ENCODE measurements around the gene HSDL1.

Gene HSDL1

GRCh38 chr16:84144859-84145639, at the start of gene HSDL1, which contains the start of gene DNAAF1:
Gene HSDL1, minus strand, starts transcription at chr16:84145177. Its CDS starts 13,856 bp downstream, at chr16:84131321.
Gene DNAAF1, plus strand, starts transcription at chr16:84145308. Its CDS starts 133 bp downstream, at chr16:84145441.
- H3K4me2 ChIP-seq = peak within 1 kb of the TSS; percentile 93 to 100 (median 97)
- H3K4me1 ChIP-seq = peaks cover 4 to 24% (median 11%) of the 10 kb centered on the region in 10 experiments; a peak in 16 of 20 replicates
- H3K27ac ChIP-seq = peak within 1 kb of the TSS; percentile 53 to 86 (median 71); a peak in 21 of 22 replicates
- no peak for TF ChIP-seq Cebpa-rat (IDR thresholded peaks at IDR 0.05)
- H3K36me3 ChIP-seq = no peaks in the 10 kb centered on the region
- H3K4me3 ChIP-seq = peak within 1 kb of the TSS; percentile 70 to 92 (median 81)
- H3K9ac ChIP-seq = peak within 1 kb of the TSS; percentile 77 to 86 (median 84)
- peaks cover 6 to 31% (median 20%) of the 10 kb centered on the region in 11 experiments; a peak in 17 of 22 replicates for H4K20me1 ChIP-seq
- H3K27me3 ChIP-seq = no peaks in the 10 kb centered on the region
- no peaks in the 10 kb centered on the region for H3K9me3 ChIP-seq (replicated peaks in 1 of 11)

- peaks cover 24 to 59% (median 55%) of the 10 kb centered on the region in 10 experiments for H3K4me1 ChIP-seq
- H3K36me3 ChIP-seq = no peaks in the 10 kb centered on the region
- H3K4me2 ChIP-seq = peak overlapping the region; percentile 80 to 95 (median 93)
- no peaks in the 10 kb centered on the region for H4K20me1 ChIP-seq
- no peaks in the 10 kb centered on the region for H3K9me3 ChIP-seq (replicated peaks in 1 of 11)
- H3K27ac ChIP-seq = peak overlapping the region in 9 of 11 experiments; percentile 3 to 69 (median 51); a peak in 13 of 22 replicates
- peak overlapping the region in 8 of 11 experiments; percentile 2 to 66 (median 46); a peak in 9 of 22 replicates for H3K9ac ChIP-seq
- H3K4me3 ChIP-seq = peak overlapping the region in 7 of 10 experiments; percentile 24 to 55 (median 42); a peak in 12 of 20 replicates
- H3K27me3 ChIP-seq = no peaks in the 10 kb centered on the region
- TF ChIP-seq Cebpa-rat (IDR thresholded peaks at IDR 0.05) = no peak
Observed at GRCh38 chr16:84194018-84194417, 49.0 kb upstream of the HSDL1 start.

- no peak for TF ChIP-seq Cebpa-rat (IDR thresholded peaks at IDR 0.05)
- Histone ChIP-seq H3K27me3 (no peaks in the 10 kb centered on the region), H4K20me1 (no peaks in the 10 kb centered on the region), H3K36me3 (no peaks in the 10 kb centered on the region), H3K9ac (0 out of 22 replicates have a peak overlapping the region, but pooled peaks of 2 of the 11 experiments have one; percentile 2 to 62), H3K9me3 (replicated peaks in 1 of 11) (no peaks in the 10 kb centered on the region), H3K4me1 (peaks cover 19 to 54% (median 50%) of the 10 kb centered on the region in 10 experiments), H3K27ac (peak overlapping the region in 2 of 11 experiments; percentile 61 to 69; a peak in 1 of 22 replicates), H3K4me2 (peak overlapping the region; percentile 80 to 95 (median 93); a peak in 18 of 22 replicates), H3K4me3 (no peak overlapping the region)
Observed at GRCh38 chr16:84193480-84193879, 48.5 kb upstream of the HSDL1 start.

GRCh38 chr16:84191466-84191865, 46.5 kb upstream of the HSDL1 start:
- no peaks in the 10 kb centered on the region for H3K9me3 ChIP-seq (replicated peaks in 1 of 11)
- TF ChIP-seq Cebpa-rat (IDR thresholded peaks at IDR 0.05) = no peak

GRCh38 chr16:84190731-84191388, 45.9 kb upstream of the HSDL1 start, which contains the start of gene ADAD2:
Gene ADAD2, plus strand, starts transcription at chr16:84191157. Its CDS starts 74 bp downstream, at chr16:84191231.
- no peak within 1 kb of the TSS for H3K4me3 ChIP-seq
- peaks cover 0 to 5% (median 0%) of the 10 kb centered on the region in 11 experiments; a peak in 5 of 22 replicates for H4K20me1 ChIP-seq
- no peak for TF ChIP-seq Cebpa-rat (IDR thresholded peaks at IDR 0.05)
- H3K27me3 ChIP-seq = no peaks in the 10 kb centered on the region
- H3K9ac ChIP-seq = no peak within 1 kb of the TSS
- no peak within 1 kb of the TSS for H3K27ac ChIP-seq
- H3K9me3 ChIP-seq (replicated peaks in 1 of 11) = no peaks in the 10 kb centered on the region
- H3K4me2 ChIP-seq = no peak within 1 kb of the TSS
- no peaks in the 10 kb centered on the region for H3K36me3 ChIP-seq
- peaks cover 21 to 36% (median 32%) of the 10 kb centered on the region in 10 experiments for H3K4me1 ChIP-seq

More at GRCh38 chr16:84191466-84191865, 46.5 kb upstream of the HSDL1 start:
- no peak overlapping the region for H3K4me3 ChIP-seq
- H4K20me1 ChIP-seq = no peaks in the 10 kb centered on the region
- H3K4me2 ChIP-seq = no peak overlapping the region
- peaks cover 18 to 38% (median 34%) of the 10 kb centered on the region in 10 experiments for H3K4me1 ChIP-seq
- no peak overlapping the region for H3K27ac ChIP-seq
- H3K9ac ChIP-seq = no peak overlapping the region
- H3K36me3 ChIP-seq = no peaks in the 10 kb centered on the region
- H3K27me3 ChIP-seq = no peaks in the 10 kb centered on the region

- H3K36me3 ChIP-seq = peaks cover 31 to 38% (median 36%) of the 10 kb centered on the region in 11 experiments
- TF ChIP-seq Cebpa-rat (IDR thresholded peaks at IDR 0.05) = no peak
- H3K9me3 ChIP-seq (replicated peaks in 1 of 11) = no peaks in the 10 kb centered on the region
- peaks cover 18 to 26% (median 19%) of the 10 kb centered on the region in 10 experiments for H3K4me1 ChIP-seq
- peak within 1 kb of the TSS; percentile 71 to 91 (median 87) for H3K27ac ChIP-seq
- H3K4me2 ChIP-seq = peak within 1 kb of the TSS; percentile 83 to 99 (median 96)
- peaks cover 0 to 45% (median 31%) of the 10 kb centered on the region in 11 experiments; a peak in 17 of 22 replicates for H4K20me1 ChIP-seq
- no peaks in the 10 kb centered on the region for H3K27me3 ChIP-seq
- peak within 1 kb of the TSS; percentile 87 to 100 (median 95) for H3K4me3 ChIP-seq
- H3K9ac ChIP-seq = peak within 1 kb of the TSS; percentile 86 to 96 (median 93)
Observed at GRCh38 chr16:84186685-84187437, 41.9 kb upstream of the HSDL1 start, which contains the start of gene TAF1C. Gene TAF1C, minus strand, starts transcription at chr16:84187057. Its CDS starts 2,069 bp downstream, at chr16:84184988.

- peaks cover 52 to 59% (median 56%) of the 10 kb centered on the region in 11 experiments for H3K36me3 ChIP-seq
- H3K4me2 ChIP-seq = peak overlapping the region in 8 of 11 experiments; percentile 6 to 99 (median 95); a peak in 5 of 22 replicates
- no peak for TF ChIP-seq Cebpa-rat (IDR thresholded peaks at IDR 0.05)
- H4K20me1 ChIP-seq = peaks cover 0 to 61% (median 39%) of the 10 kb centered on the region in 11 experiments; a peak in 17 of 22 replicates
- peak overlapping the region in 10 of 11 experiments; percentile 51 to 96 (median 93); a peak in 15 of 22 replicates for H3K9ac ChIP-seq
- H3K27ac ChIP-seq = no peak overlapping the region
- H3K4me3 ChIP-seq = no peak overlapping the region; a peak in 1 of 20 replicates
- H3K27me3 ChIP-seq = no peaks in the 10 kb centered on the region
- no peaks in the 10 kb centered on the region for H3K9me3 ChIP-seq (replicated peaks in 1 of 11)
- peaks cover 18 to 26% (median 19%) of the 10 kb centered on the region in 10 experiments for H3K4me1 ChIP-seq
Observed at GRCh38 chr16:84184775-84185174, 39.8 kb upstream of the HSDL1 start.
